B cell (primary cell): ENCODE measurements around the gene PMP22. TPM values are rescaled to one million over a fixed set of nuclear protein-coding genes. Genes with fewer than 3 reads are reported as not detected.
"Not testable (repeated sequence)": the region's sequence is repeated elsewhere in the genome, so short reads cannot be mapped to it uniquely, and the experiment has no call there.

Experiments
- ATAC-seq: fragments of 200-7000 bp; cut with Tn5 transposase; one replicate; pipeline ENCODE4 v1.10.0; 2021; ENCODE audit warnings: low read depth, mild to moderate bottlenecking, moderate number of reproducible peaks, moderate library complexity
- CTCF ChIA-PET: fragments of 350-600 bp; sonication (Branson Sonifier 250); formaldehyde crosslinking; loops from one replicate; lab custom pipeline; 2021; ENCODE audit warnings: antibody characterized with exemption, inconsistent platforms; lab: Charles Lee
- POLR2A ChIA-PET: fragments of 350-600 bp; sonication (Branson Sonifier 250); formaldehyde crosslinking; loops from one replicate; lab custom pipeline; 2021; ENCODE audit warnings: antibody characterized with exemption; lab: Charles Lee
- DNase-seq: peaks from one replicate; pipeline ENCODE4 v3.0.0; 2013
- H2AFZ ChIP-seq: 2 replicates; pipeline ENCODE4 v1.6.1; 2012; ENCODE audit warnings: mild to moderate bottlenecking, low read depth, low read length; ENCODE audit not compliant: insufficient read depth, poor library complexity, severe bottlenecking
- H3K27ac ChIP-seq, 2 donors: 1 replicate in 1 of 2; 2 replicates in 1 of 2; pipeline ENCODE4 v1.5.1; 2012 to 2013; ENCODE audit warnings: low read length in 2 of 2, mild to moderate bottlenecking in 2 of 2, moderate library complexity in 1 of 2
- H3K27me3 ChIP-seq, 4 experiments: fragments of 200-600 bp in 1 of 4; sonication (generic) in 1 of 4; replicated peaks in 1 of 4; 1 replicate in 2 of 4; 2 replicates in 2 of 4; pipeline versions ENCODE4 v1.6.1 to v1.7.0; 2013 to 2016; ENCODE audit warnings: low read length in 3 of 4, mild to moderate bottlenecking in 2 of 4, mixed read lengths in 1 of 4, moderate library complexity in 1 of 4; ENCODE audit not compliant: insufficient read depth in 4 of 4, control insufficient read depth in 3 of 4; ENCODE audit errors: control extremely low read depth in 1 of 4
- H3K36me3 ChIP-seq, 2 experiments: replicated peaks in 1 of 2; 1 replicate in 1 of 2; 2 replicates in 1 of 2; pipeline versions ENCODE4 v1.6.1 to v1.7.1; 2013; ENCODE audit warnings: low read length in 1 of 2; ENCODE audit not compliant: insufficient read depth in 2 of 2, control insufficient read depth in 1 of 2; ENCODE audit errors: control extremely low read depth in 1 of 2, extremely low read depth in 1 of 2
- H3K4me1 ChIP-seq, 2 donors: fragments of 200-600 bp in 1 of 2; sonication (generic) in 1 of 2; 1 replicate in 1 of 2; 2 replicates in 1 of 2; pipeline versions ENCODE4 v1.5.1 to v1.6.1; 2013 to 2017; ENCODE audit warnings: low read length in 2 of 2; ENCODE audit not compliant: control insufficient read depth in 2 of 2, insufficient read depth in 2 of 2
- H3K4me2 ChIP-seq: replicated peaks from 2 replicates; pipeline ENCODE3; 2012; ENCODE audit warnings: mild to moderate bottlenecking, low read depth, low read length; ENCODE audit not compliant: poor library complexity, severe bottlenecking
- H3K4me3 ChIP-seq, 5 experiments: fragments of 200-600 bp in 1 of 5; sonication (generic) in 1 of 5; 1 replicate in 3 of 5; 2 replicates in 2 of 5; pipeline versions ENCODE4 v1.5.1 to v1.7.0; 2011 to 2016; ENCODE audit warnings: low read length in 4 of 5, mild to moderate bottlenecking in 4 of 5, low read depth in 2 of 5, control low read depth in 1 of 5, moderate library complexity in 1 of 5; ENCODE audit not compliant: insufficient read depth in 1 of 5; ENCODE audit errors: control extremely low read depth in 1 of 5, extremely low read depth in 1 of 5
- H3K79me2 ChIP-seq: fragments of 200-600 bp; sonication (generic); one replicate; pipeline ENCODE4 v1.6.0; 2016; ENCODE audit warnings: low read length; ENCODE audit not compliant: control insufficient read depth, insufficient read depth
- H3K9ac ChIP-seq: fragments of 200-600 bp; sonication (generic); 2 replicates; pipeline ENCODE4 v1.6.1; 2017; ENCODE audit warnings: mild to moderate bottlenecking, low read length, moderate library complexity
- H3K9me3 ChIP-seq, 3 donors: one replicate each; pipeline versions ENCODE4 v1.6.1 to v1.7.1; 2013; ENCODE audit warnings: low read length in 2 of 3; ENCODE audit not compliant: control insufficient read depth in 2 of 3, insufficient read depth in 1 of 3; ENCODE audit errors: control extremely low read depth in 1 of 3
- H4K20me1 ChIP-seq: 2 replicates; pipeline ENCODE4 v1.6.0; 2012; ENCODE audit warnings: mild to moderate bottlenecking, low read length; ENCODE audit not compliant: insufficient read depth, control insufficient read depth, poor library complexity, severe bottlenecking
- H3K27ac Mint-ChIP-seq: one replicate; pipeline ENCODE4 v1.8.0; 2021; ENCODE audit warnings: mixed read lengths
- H3K27me3 Mint-ChIP-seq: one replicate; pipeline ENCODE4 v1.8.0; 2021; ENCODE audit warnings: mixed read lengths
- H3K4me1 Mint-ChIP-seq: one replicate; pipeline ENCODE4 v1.8.0; 2021; ENCODE audit warnings: mixed read lengths
- H3K4me3 Mint-ChIP-seq: one replicate; pipeline ENCODE4 v1.8.0; 2021; ENCODE audit warnings: mixed read lengths
- H3K9me3 Mint-ChIP-seq: one replicate; pipeline ENCODE4 v1.8.0; 2022; ENCODE audit warnings: mixed read lengths; ENCODE audit not compliant: insufficient read depth
- CTCF ChIP-seq: fragments of 200-600 bp; IDR thresholded peaks from one replicate; pipeline ENCODE4 v1.8.0; 2022; ENCODE audit warnings: antibody characterized with exemption, mild to moderate bottlenecking
- EZH2 ChIP-seq: IDR thresholded peaks from 2 replicates; pipeline ENCODE4 v1.6.1; 2012; ENCODE audit warnings: borderline replicate concordance, low read depth, mild to moderate bottlenecking, moderate library complexity, low read length; ENCODE audit not compliant: insufficient read depth, poor library complexity, severe bottlenecking
- WGBS: methylation state at CpG from one replicate; pipeline ENCODE4 v1.1.5; 2013; ENCODE audit warnings: missing lambda C conversion rate; ENCODE audit not compliant: insufficient coverage; 5-methylcytosine and 5-hydroxymethylcytosine counted together
- intact Hi-C: fragments of 100-400 bp; cut with micrococcal nuclease; formaldehyde crosslinking; loops from one replicate; pipeline ENCODE4 v1.10.0; 2022
- polyA plus RNA-seq: library from polyadenylated mRNA; depleted of rRNA; stranded (reverse); fragments of >200 nt; gene quantifications from 2 replicates; pipeline ENCODE4 v1.2.3, GENCODE V29; 2012
- total RNA-seq, 2 donors: library from RNA; stranded (reverse); fragments of 120-200 nt in 1 of 2; gene quantifications; 1 replicate in 1 of 2; 2 replicates in 1 of 2; pipeline versions ENCODE4 v1.2.3 to v1.2.4, GENCODE V29; 2013 to 2022

PMP22 gene
- total and polyA plus RNA-seq, 2 donors (not counting 1 experiment from before 2014, with no cell fraction given): 0.71 TPM; not detected in 1

- peaks cover 0 to 14% (median 2%) of the 10 kb centered on the region in 3 donors for H3K9me3 ChIP-seq
- H3K4me3 ChIP-seq, CTCF ChIA-PET, H3K79me2 ChIP-seq, H3K27me3 ChIP-seq, H3K36me3 ChIP-seq, ATAC-seq, H4K20me1 ChIP-seq, H3K27me3 Mint-ChIP-seq, H3K4me3 Mint-ChIP-seq, H3K9ac ChIP-seq, H3K4me2 ChIP-seq, H3K27ac ChIP-seq, H3K4me1 ChIP-seq, intact Hi-C loops, DNase-seq, H3K27ac Mint-ChIP-seq, POLR2A ChIA-PET, H2AFZ ChIP-seq, H3K4me1 Mint-ChIP-seq: not testable (repeated sequence)
- peaks cover 12% of the 10 kb centered on the region for H3K9me3 Mint-ChIP-seq
- 90% methylated on average over 2 of the region's 2 CpGs for WGBS
These were observed 64.6 kb downstream of the PMP22 start for GRCh38 chr17:15200574-15200973.

- H3K79me2 ChIP-seq: no peaks in the 10 kb centered on the region
- no peak overlapping the region for H3K27ac Mint-ChIP-seq
- WGBS: 100% methylated on average over 1 of the region's 3 CpGs
- H3K27me3 Mint-ChIP-seq: peaks cover 9% of the 10 kb centered on the region
- peaks cover 0 to 4% (median 0%) of the 10 kb centered on the region in 4 experiments for H3K27me3 ChIP-seq
- no peaks in the 10 kb centered on the region for H4K20me1 ChIP-seq
- ChIA-PET POLR2A (no interaction called here), CTCF (no interaction called here)
- H2AFZ ChIP-seq: no peak overlapping the region
- H3K9ac ChIP-seq: no peak overlapping the region
- intact Hi-C loops: no loop called here
- no peak for TF ChIP-seq EZH2
- no peak for TF ChIP-seq CTCF
- DNase-seq (no peak), ATAC-seq (no peak)
- H3K4me1 Mint-ChIP-seq: no peaks in the 10 kb centered on the region
- H3K9me3 ChIP-seq: peaks cover 0 to 14% (median 2%) of the 10 kb centered on the region in 3 donors
- no peak overlapping the region for H3K4me2 ChIP-seq
- no peak overlapping the region for H3K4me3 ChIP-seq
- peaks cover 12% of the 10 kb centered on the region for H3K9me3 Mint-ChIP-seq
- H3K4me1 ChIP-seq: no peaks in the 10 kb centered on the region
- H3K36me3 ChIP-seq: no peaks in the 10 kb centered on the region
- H3K4me3 Mint-ChIP-seq: no peak overlapping the region
- no peak overlapping the region for H3K27ac ChIP-seq
These were observed 67.9 kb downstream of the PMP22 start for GRCh38 chr17:15197229-15197628.
